Measurements from ENCODE around the gene ZFYVE16.

GRCh38 chr5:80406980-80407734 lies 707 bp upstream of the ZFYVE16 start:
- no peak for TF ChIP-seq CTCF (IDR thresholded peaks at IDR 0.05)
- TF ChIP-seq POLR2A (IDR thresholded peaks at IDR 0.05) = no peak

Measured in Peyer's patch (tissue), 4 donors.